ACC112 (cell line): ENCODE results near the gene CADM1.

Experiments used
- H2AFZ ChIP-seq: fragments of 200-600 bp; sonication (generic); one replicate; pipeline ENCODE4 v1.6.0; 2017; ENCODE audit warnings: antibody characterized with exemption, low read length; ENCODE audit not compliant: unreplicated experiment
- H3K27ac ChIP-seq: fragments of 200-600 bp; sonication (generic); 2 replicates; pipeline ENCODE4 v1.5.1; 2014; ENCODE audit warnings: low read depth, mild to moderate bottlenecking, antibody characterized with exemption, low read length, moderate library complexity
- H3K27me3 ChIP-seq: fragments of 200-600 bp; sonication (generic); 2 replicates; pipeline ENCODE4 v1.6.1; 2014; ENCODE audit warnings: mild to moderate bottlenecking, antibody characterized with exemption, low read length, moderate library complexity, mixed read lengths; ENCODE audit not compliant: insufficient read depth
- H3K36me3 ChIP-seq: fragments of 200-600 bp; sonication (generic); 2 replicates; pipeline ENCODE4 v1.6.1; 2016; ENCODE audit warnings: mild to moderate bottlenecking, antibody characterized with exemption, low read length, moderate library complexity, mixed read lengths; ENCODE audit not compliant: insufficient read depth
- H3K4me1 ChIP-seq: fragments of 200-600 bp; sonication (generic); one replicate; pipeline ENCODE4 v1.6.1; 2016; ENCODE audit warnings: low read length, mixed read lengths; ENCODE audit not compliant: insufficient read depth, unreplicated experiment, control insufficient read depth
- H3K4me3 ChIP-seq: fragments of 200-600 bp; sonication (generic); 2 replicates; pipeline ENCODE4 v1.5.1; 2014; ENCODE audit warnings: mild to moderate bottlenecking, low read depth, low read length
- H3K79me2 ChIP-seq: fragments of 200-600 bp; sonication (generic); one replicate; pipeline ENCODE4 v1.6.0; 2016; ENCODE audit warnings: low read length; ENCODE audit not compliant: control insufficient read depth, unreplicated experiment, insufficient read depth

The CADM1 gene

DNA sequence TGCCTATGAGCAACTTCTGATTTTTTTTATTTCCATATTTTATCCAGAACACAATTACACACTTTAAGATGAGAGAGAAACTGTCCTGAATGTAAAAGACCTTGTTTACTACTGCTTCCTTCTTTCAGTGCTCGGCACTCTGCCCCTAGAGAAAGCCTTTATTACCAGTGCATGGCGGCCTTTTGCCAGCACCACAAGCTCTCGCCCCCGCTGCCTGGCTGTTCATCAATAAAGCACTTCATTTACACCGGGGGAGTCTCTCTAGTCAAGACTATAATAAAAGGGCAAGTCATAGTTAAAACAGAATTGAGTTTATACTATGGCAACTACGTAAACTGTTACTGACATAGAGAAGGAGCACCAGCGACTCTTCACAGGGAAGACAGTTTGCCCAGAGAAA is 259.5 kb downstream of the CADM1 start:
- Histone ChIP-seq H3K4me3 (no peak overlapping the region), H2AFZ (no peak overlapping the region), H3K27ac (no peak overlapping the region), H3K79me2 (no peaks in the 10 kb centered on the region), H3K4me1 (no peaks in the 10 kb centered on the region), H3K36me3 (no peaks in the 10 kb centered on the region), H3K27me3 (no peaks in the 10 kb centered on the region)

DNA sequence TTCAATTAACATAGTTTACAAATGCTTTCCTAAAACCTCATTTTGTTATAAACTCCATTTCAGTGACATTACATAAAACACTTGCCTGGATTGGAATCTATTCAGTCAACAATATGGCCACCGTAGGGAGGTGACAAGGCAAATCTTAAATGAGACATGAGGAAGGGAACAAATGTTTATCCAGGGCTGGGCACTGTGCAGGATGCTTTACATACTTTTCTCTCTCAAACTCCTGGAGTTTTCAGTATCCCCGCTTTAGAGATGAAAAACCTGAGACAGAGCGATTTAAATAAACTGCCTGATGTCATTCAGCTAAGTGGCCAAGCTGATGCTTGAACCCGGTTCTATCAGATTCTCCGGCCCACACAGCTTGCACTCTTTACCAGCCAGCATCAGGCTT is 259.9 kb downstream of the CADM1 start:
- H3K27me3 ChIP-seq, result no peaks in the 10 kb centered on the region
- no peaks in the 10 kb centered on the region for H3K79me2 ChIP-seq
- H3K36me3 ChIP-seq, result no peaks in the 10 kb centered on the region
- no peaks in the 10 kb centered on the region for H3K4me1 ChIP-seq
- H3K27ac ChIP-seq, result no peak overlapping the region
- no peak overlapping the region for H3K4me3 ChIP-seq
- H2AFZ ChIP-seq, result no peak overlapping the region

DNA sequence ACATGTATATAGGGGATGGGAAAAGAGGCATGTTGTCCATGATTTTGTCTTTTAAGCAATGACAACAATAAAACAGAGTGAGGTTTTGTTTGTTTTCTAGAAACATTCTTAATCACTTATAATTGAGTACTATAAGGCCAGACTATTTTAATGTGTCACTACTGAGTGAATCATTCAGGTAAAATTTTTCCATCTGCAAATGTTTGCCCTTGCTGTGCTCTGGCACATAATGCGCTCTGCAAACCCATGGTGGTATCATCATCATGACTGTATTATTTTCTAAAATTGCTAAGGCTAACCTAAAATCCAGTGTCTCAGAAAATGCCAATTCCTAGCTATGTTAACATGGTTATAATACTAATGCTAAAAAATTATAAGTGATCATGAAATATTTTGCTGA is 261.2 kb downstream of the CADM1 start:
- no peak overlapping the region for H2AFZ ChIP-seq
- no peaks in the 10 kb centered on the region for H3K27me3 ChIP-seq
- H3K27ac ChIP-seq, result no peak overlapping the region
- no peaks in the 10 kb centered on the region for H3K4me1 ChIP-seq
- no peaks in the 10 kb centered on the region for H3K79me2 ChIP-seq
- no peak overlapping the region for H3K4me3 ChIP-seq
- no peaks in the 10 kb centered on the region for H3K36me3 ChIP-seq

DNA sequence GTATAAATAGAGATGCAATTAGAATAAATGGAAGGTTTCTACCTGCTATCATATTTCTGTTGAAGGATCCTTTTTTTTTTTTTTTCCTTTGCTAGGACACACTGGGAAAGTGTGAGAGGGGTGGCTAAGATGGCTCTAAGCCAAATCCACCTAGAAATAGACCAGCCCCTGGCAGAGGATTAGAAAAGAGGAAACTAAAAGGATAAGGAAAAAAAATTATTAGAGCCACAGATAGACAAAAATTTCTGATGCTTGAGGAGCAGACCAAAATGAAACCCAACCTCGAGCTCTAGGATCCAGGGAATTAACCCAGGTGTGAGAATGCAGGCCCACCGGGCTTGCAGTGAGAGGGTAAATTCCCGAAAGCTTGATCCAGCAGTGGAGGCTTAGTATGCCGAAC is 262.3 kb downstream of the CADM1 start:
- H3K27me3 ChIP-seq, result no peaks in the 10 kb centered on the region
- no peak overlapping the region for H2AFZ ChIP-seq

DNA sequence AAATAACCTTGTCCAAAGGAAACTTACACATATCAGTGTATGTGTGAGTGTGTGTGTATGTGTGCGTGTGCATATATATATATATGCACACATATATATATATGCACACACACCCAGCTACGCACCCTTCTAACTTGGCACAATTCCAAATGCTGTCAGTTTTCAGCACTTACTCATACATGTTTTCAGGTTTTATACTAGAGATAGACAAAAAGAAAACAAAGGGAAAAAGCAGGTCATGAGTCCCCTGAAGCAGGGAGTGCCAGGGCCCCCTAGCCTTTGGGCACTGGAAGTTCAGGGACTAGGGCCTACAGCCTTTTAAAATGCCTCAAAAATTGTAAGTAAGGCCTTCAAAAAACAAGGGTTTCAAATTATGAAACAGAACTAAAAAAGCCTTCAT is 265.4 kb downstream of the CADM1 start:
- no peaks in the 10 kb centered on the region for H3K79me2 ChIP-seq
- no peak overlapping the region for H3K27ac ChIP-seq
- no peaks in the 10 kb centered on the region for H3K36me3 ChIP-seq
- no peaks in the 10 kb centered on the region for H3K4me1 ChIP-seq
- H3K27me3 ChIP-seq, result no peaks in the 10 kb centered on the region
- no peak overlapping the region for H2AFZ ChIP-seq
- H3K4me3 ChIP-seq, result no peak overlapping the region

More for the DNA sequence above, 262.3 kb downstream of the CADM1 start:
- H3K4me1 ChIP-seq, result no peaks in the 10 kb centered on the region
- no peak overlapping the region for H3K4me3 ChIP-seq
- H3K27ac ChIP-seq, result no peak overlapping the region
- no peaks in the 10 kb centered on the region for H3K79me2 ChIP-seq
- no peaks in the 10 kb centered on the region for H3K36me3 ChIP-seq

DNA sequence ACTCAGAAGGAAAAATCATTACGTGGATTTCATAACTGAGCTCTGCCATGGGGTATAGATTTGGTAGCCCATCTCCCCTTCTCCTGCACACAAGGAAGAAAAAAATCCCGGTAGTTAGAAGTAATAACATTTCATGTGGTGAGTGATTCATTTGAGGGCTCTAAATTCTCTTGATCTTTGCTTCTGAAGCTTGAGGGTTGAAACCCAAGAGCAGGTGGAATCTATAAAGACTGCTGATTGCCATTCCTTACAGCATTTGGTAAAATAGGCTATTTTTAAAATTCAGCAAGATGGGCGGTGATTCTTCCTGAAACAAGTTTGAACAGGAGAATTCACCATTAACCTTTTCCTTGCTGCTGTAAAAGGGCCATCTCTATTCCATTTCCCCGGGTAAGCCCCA is 266.1 kb downstream of the CADM1 start:
- no peaks in the 10 kb centered on the region for H3K4me1 ChIP-seq
- no peaks in the 10 kb centered on the region for H3K27me3 ChIP-seq
- no peak overlapping the region for H3K4me3 ChIP-seq
- no peak overlapping the region for H2AFZ ChIP-seq
- H3K27ac ChIP-seq, result no peak overlapping the region
- H3K36me3 ChIP-seq, result no peaks in the 10 kb centered on the region
- H3K79me2 ChIP-seq, result no peaks in the 10 kb centered on the region

DNA sequence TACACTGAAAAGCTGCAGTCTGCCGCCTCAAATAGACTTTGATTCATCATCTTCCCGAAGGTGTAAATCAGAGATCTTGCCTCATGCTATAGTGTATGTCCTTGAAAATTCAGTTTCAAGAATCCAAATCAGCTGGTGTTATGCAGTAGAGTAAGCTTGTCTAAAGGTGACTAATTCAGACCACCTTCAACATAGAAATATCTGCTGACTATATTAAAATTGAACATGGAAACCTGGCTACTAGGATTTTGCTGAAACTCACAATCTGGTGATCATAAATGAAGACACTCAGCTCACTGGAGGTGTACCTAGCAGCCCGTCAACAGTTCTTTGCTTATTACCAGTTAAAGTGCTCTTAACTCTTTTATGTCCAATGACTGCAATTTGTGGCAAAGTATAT is 266.6 kb downstream of the CADM1 start:
- Histone ChIP-seq H3K79me2 (no peaks in the 10 kb centered on the region), H3K4me3 (no peak overlapping the region), H3K27ac (no peak overlapping the region), H3K4me1 (no peaks in the 10 kb centered on the region), H3K27me3 (no peaks in the 10 kb centered on the region), H2AFZ (no peak overlapping the region), H3K36me3 (no peaks in the 10 kb centered on the region)

DNA sequence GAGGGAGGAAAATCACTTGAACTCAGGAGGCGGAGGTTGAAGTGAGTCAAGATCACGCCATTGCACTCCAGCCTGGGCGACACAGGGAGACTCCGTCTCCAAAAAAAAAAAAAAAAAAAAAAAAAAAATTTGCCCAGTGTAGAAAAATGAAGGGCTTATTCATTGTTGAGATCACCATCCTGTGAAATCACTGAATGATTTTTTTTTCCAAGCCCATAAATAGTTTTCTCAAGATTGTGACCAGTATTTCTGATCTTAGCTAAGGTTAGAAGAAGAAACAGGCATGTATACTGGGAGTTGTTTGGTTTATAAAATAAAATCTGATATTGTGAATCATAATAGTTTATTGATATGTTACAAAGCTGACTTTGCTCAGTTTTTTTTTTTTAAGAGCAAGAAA is 269.4 kb downstream of the CADM1 start:
- Histone ChIP-seq H3K4me3 (no peak overlapping the region), H2AFZ (no peak overlapping the region), H3K79me2 (no peaks in the 10 kb centered on the region), H3K27me3 (no peaks in the 10 kb centered on the region), H3K36me3 (no peaks in the 10 kb centered on the region), H3K4me1 (no peaks in the 10 kb centered on the region), H3K27ac (no peak overlapping the region)

DNA sequence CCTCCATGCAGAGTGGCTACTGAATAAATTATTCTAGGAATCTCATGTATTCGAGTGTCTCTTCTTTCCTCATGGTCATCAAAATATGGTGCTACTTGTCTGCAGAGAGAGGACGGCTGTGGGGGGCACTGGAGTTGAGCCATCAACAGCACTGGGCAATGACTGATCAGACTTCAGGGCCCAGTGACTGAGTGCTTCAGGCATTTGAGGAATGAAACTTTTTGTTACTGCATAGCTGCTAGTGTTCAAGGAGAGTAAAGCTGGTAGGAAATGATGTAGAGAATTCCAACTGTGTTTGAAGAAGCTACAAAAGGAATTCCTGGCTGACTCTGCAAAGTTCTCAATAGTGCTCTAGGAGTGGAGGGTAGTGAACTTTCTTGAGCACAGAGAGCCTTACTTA is 277.7 kb downstream of the CADM1 start:
- no peaks in the 10 kb centered on the region for H3K27me3 ChIP-seq
- H3K4me3 ChIP-seq, result no peak overlapping the region
- no peaks in the 10 kb centered on the region for H3K4me1 ChIP-seq
- H3K36me3 ChIP-seq, result no peaks in the 10 kb centered on the region
- no peak overlapping the region for H3K27ac ChIP-seq
- H2AFZ ChIP-seq, result no peak overlapping the region
- H3K79me2 ChIP-seq, result no peaks in the 10 kb centered on the region

DNA sequence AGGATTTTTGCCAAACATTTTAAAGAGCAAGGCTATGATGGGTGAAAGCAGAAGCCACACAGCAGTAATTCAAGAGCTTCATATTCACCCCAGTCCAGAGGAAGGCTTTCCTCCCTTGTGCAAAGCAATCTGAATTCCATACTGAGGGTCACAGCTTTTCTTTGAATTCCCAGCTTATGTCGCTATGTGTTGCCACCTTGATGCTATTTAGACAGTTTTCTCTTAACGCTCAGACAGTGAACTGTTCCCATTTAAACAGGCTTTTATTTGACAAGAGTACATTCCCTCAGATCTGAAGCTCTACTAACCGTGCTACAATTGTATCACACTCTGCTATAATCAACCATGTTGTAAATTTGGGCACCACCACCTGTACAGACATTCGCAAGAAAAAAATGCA is 279.7 kb downstream of the CADM1 start:
- Histone ChIP-seq H3K27me3 (no peaks in the 10 kb centered on the region), H2AFZ (no peak overlapping the region), H3K4me3 (no peak overlapping the region), H3K27ac (no peak overlapping the region), H3K36me3 (no peaks in the 10 kb centered on the region), H3K79me2 (no peaks in the 10 kb centered on the region), H3K4me1 (no peaks in the 10 kb centered on the region)

DNA sequence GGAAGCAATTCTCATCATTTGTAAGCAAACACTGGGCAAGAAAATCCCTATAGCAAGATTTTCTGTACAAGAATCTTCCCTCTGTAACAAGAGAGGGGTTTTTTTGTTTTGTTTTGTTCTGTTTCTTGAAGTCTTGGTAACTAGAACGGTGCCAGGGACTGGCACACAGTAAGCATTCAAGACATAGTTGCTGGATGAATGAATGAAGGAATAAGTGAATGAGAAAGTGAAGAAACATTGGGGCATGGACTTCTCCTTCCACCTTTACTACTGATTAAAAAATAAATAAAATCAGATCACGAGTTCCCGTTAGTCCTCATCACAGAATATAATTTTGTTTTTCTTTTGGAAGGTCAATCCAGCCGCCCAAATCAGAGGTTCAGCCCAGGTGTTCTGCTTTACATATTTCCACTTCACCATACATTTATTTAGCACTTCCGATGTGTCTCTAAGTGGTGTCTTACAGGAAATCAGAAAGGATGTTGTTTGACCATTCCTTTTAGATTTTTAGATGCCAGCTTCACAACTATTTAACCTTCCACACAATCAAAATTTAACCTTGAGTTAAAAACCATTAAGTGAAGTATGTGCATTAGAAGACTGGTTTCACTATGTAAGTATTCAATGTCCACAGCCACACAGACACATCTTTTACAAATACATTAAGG is 281.2 kb downstream of the CADM1 start:
- Histone ChIP-seq H3K79me2 (no peaks in the 10 kb centered on the region), H3K27ac (no peak overlapping the region), H3K4me1 (no peaks in the 10 kb centered on the region), H3K36me3 (no peaks in the 10 kb centered on the region), H3K4me3 (no peak overlapping the region), H2AFZ (no peak overlapping the region), H3K27me3 (no peaks in the 10 kb centered on the region)
